Right forelimb (tissue), 1 donor: Measurements from ENCODE around the gene CERT1.
"Not testable (repeated sequence)": the region's sequence is repeated elsewhere in the genome, so short reads cannot be mapped to it uniquely, and the experiment has no call there.

ENCODE experiments used
- DNase-seq: peaks from one replicate; pipeline ENCODE4 v3.0.0-alpha.2; 2018

CERT1 gene

DNA sequence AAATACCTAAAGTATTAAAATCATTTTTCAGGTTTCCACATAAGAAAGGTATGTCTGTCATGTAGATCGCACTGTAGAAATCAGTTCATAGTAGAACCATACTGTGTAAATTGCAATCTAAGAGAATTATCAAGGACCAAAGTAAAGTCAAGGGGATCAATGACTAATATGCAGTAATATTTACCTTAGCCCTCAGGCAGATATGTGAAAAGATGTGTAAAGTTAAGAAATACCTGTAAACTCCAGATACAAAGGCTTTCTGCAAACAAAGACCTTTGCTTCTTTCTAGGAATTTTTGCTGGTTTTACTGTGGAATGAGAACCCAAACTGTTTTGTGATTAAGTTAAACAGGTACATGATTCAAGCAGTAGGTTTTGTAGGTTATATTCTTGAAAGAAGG is 11.8 kb upstream of the CERT1 start:
- no peak for DNase-seq

DNA sequence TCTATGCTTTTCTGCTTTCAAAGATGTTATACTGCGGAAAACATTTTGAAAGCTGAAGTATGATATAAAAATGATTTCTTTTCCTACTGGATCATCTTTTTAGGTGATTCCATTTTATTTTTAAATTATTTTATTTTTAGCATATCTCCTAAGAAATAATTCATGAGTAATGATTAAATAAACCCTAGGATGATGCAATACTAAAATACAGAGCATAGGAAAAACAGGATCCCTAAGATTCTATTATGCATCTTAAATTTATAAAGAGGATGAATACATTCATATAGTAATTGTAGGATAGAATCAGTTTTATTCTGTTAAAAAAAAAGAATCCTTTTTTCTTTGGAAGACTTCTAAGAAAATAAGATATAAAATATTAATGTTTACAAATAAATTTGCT is 11.1 kb upstream of the CERT1 start:
- DNase-seq: no peak

DNA sequence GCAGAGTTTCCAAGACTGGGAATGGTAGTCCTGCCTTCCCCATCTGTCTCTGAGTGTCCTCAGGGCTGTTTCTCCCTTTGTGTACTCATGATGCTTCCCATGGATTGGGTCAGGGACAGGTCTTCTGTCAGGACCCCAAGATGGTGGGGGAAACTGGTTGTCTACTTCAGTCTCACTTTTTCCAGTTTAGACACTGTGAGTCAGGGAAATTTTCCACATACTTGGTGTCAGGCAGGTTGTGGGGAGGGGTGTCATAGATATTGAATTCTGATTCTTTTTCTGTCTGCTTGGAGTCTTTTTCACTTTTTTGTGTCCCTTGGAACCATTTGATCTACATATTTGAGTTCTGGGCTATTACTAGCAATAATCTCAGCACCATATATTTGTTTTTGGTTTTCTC is 10.6 kb upstream of the CERT1 start:
- DNase-seq: no peak

DNA sequence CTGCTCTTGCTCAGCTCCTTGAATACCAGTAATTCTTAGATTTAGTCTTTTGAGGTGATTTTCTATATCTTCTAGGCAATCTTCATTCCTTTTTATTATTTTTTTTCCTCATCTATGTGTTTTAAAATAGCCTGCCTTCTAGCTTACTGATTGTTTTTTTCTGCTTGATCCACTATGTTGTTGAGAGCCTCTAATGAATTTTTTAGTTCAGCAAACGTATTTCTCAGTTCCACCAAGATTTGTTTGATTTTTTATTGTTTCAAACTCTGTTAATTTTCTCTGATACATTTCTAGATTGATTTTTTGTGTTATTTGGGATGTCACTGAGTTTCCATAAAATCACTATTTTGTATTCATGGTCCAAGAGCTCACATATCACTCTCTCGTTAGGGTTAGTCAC is 9.8 kb upstream of the CERT1 start:
- DNase-seq: no peak

DNA sequence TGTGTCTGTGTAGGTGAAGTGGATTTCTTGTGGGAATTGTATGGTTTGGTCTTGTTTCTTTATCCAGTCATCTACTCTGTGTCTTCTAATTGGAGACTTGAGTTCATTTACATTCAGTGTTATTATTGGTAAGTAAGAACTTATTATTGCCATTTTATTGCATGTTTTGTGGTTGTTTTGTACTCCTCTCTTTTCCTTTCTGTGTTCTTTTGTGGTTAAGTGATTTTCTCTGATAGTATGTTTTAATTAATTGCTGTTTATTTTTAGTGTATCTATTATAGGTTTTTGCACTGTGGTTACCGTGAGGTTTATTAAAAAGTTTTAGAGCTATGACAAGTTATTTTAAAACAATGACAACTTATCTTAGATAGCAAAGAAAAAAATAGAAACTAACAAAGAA is 8.3 kb upstream of the CERT1 start:
- DNase-seq: no peak

DNA sequence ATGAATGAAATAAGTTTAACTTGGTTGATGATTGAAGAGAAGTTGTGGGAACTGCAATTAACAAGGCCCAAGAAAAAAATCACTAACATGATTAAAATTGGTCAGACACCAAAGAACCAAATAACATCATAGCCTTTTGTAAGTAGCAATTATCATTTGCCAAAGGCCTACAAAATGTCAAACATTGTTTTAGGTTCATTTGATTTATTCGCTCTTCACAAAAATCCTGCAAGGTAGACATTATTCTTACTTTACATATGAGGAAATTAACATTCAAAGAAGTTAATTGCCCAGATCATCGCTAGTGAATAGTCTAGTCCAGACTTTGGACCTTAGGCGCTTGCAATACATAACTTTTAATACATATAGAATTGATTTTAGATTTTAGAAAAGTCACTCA is 2.9 kb upstream of the CERT1 start:
- DNase-seq: no peak

DNA sequence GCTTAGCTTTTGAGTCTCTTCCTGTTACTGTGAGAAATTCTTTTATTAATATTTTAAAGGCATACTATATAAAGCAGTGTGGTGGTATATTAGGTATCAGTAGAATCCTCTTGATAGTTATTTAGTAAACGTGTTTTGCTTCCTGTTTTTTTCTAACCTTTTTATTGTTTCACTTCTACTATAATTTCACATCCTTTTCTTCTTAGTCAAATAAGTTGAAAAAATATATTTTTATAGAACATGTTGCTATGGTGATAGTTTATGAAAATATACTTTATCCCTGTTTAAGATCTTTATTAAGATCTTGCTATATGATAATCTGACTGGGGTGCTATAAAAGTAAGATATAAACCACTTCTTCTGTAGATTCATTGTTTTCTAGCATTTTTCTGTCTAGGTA is 2.4 kb upstream of the CERT1 start:
- DNase-seq: no peak

DNA sequence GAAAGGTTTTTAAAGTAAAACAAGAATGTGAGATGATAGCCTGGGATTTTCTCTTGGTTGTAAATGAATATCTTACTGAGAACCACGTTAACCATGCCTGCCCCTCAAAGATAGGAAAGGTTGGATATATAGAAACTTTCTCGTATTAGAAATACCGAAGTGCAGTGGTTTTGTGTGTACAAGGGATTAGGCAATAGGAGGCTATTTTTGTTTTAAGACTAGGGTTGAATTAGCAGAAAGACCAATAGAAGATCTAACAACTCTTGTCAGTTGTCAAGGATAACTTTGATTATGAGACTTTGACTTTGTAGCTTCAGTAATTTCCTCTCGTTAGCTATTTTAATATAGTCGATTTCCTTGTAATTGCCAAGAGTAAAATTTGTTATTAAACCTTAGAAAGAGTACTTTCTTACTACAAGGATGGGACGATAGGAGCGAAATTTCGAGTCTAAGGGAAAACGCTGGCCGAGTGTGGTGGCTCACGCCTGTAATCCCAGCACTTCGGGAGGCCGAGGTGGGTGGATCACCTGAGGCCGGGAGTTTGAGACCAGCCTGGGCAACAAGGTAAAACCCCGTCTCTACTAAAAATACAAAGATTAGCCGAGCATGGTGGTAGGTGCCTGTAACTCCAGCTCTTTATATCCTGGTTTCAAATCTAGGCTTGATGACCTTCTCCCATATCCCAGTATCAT is 1.1 kb upstream of the CERT1 start:
- DNase-seq: no peak

DNA sequence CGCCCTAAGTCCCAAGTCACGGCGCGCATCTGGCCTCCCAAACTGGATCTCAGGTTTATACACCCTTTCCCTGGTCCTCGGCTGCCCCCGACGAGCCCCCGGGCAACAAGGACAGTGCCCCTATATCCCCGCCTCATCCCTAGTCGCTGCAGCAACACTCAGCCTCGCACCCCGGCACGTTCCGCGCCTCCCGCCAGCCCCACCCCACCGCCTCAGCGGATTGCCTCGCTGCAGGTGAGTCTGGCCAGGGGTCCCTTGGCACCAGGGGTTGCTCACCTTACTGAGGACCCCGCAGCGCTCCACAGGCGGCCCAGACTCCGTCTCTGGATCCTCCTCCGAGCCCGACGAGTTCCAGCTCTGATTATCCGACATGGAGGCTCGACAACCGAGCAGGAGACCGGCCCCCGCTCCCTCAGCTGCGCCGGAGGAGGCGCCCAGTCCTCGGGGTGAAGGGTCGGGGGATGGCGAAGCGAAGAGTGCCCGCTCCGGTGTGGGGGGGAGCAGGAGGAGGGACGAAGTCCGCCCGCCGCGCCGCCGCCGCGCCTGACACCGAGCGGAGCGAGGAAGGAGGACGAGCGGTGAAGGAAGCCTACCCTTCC is 494 bp downstream of the CERT1 start:
- DNase-seq: peak; percentile 68

DNA sequence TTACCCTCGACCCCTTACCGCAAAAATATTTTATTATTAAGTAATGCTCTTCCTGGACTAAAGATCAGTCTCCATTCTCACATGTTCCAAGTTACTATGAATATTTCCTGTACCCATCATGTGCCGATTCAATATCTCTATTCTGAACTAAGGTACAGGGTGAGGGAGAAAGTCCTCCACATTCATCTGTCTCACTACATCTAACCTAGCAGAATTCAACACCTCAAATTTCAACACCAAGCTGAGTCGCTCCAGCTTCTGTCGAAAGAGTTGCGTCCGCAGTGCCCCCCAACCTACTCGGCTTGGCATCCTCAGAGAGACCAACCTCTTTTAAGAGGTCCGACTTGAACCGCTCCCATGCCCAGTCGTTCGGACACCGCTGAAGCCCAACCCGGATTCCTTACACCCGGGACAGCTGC is 1.0 kb downstream of the CERT1 start:
- no peak for DNase-seq

DNA sequence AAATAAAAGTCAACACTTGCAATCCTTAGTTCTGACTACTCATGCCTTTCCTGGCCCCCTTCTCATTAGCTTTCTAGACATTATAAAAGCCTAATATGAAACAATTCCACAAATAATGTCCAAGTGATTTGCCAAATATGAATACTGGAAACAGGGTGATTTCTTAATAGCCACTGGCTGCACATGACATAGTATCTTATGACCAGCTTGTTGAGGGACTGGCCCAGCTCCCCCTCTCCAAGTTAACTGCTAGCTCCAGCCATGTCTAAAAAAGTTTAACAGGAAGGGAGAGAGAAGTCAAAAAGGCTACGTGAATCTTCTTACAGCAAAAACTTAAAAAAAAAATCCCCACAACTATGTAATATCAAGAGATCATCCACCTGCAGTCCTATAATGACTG is 1.5 kb downstream of the CERT1 start:
- no peak for DNase-seq

DNA sequence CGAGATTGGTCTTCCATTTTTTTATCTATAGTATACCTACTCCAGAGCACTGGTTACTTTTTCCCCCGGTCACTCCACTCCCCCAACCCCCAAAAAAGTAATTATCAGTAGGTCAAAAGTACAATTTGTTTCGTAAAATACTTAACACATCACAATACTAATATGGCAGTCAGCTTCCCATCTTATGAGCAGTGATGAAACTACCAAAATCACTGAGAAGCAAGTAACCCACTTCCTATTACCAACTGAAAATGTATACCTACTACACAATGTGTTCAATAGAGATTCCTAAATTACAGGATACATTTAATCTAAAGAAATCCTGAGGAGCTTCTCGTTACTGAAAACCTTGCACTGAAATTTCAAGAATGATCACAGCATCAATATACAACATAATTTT is 1.9 kb downstream of the CERT1 start:
- no peak for DNase-seq

DNA sequence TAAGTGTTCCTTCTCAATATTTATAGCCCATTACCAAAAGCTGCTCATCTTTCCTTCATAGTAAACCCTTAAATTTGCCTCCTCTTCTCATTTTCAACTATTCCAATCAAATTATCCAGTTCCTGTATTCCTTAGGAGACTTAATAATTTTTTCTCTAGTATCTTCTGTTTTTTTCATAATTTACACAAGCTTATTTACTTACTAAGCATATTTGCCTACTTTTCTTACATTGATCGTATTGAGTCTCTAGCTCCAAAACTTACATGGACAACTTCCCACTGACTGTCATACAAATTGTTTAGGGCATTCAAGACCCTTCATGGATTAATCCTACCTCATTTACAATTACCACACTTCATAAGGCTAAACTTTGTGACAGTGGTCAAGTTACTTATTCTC is 3.6 kb downstream of the CERT1 start:
- no peak for DNase-seq

DNA sequence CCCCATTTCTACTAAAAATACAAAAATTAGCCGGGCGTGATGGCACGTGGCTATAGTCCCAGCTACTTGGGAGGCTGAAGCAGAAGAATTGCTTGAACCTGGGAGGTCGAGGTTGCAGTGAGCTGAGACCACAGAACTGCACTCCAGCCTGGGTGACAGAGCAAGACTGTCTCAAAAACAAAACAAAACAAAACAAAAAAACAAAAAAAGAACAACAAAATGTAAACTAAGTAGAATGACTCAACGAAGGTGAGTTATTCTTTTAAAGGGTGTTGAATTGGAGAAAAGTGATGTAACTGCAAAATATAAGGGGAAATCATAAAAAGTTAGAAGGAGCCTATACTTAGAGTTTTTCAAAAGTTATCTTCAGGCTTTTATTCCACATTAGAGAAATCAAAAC is 6.3 kb downstream of the CERT1 start:
- not testable (repeated sequence) for DNase-seq

DNA sequence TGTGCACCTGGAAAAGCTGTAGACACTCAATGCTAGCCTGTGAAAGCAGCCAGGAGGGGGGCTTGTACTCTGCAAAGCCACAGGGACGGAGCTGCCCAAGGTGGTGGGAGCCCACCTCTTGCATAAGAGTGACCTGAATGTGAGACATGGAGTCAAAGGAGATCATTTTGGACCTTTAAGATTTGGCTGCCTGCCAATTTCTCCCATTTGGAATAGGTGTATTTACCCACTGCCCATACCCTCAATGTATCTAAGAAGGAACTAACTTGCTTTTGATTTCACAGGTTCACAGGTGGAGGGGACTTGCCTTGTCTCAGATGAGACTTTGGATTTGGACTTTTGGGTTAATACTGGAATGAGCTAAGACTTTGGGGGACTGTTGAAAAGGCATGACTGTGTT is 12.6 kb downstream of the CERT1 start:
- not testable (repeated sequence) for DNase-seq

DNA sequence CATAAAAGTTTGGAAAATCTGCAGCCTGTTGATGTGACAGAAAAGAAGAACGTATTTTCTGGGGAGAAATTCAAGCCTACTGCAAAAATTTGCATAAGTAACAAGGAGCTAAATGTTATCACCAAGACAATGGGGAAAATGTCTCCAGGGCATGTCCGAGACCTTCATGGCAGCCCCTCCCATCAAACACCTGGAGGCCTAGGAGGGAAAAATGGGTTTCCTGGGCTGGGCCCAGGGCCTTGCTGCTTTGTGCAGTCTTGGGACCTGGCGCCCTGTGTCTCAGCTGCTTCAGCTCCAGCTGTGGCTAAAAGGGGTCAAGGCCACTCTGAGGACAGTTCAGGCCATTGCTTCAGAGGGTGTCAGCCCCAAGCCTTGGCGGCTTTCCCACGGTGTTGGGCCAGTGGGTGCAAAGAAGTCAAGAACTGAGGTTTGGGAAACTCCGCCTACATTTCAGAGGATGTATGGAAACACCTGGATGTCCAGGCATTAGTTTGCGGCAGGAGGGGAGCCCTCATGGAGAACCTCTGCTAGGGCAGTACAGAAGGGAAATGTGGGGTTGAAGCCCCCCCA is 13.1 kb downstream of the CERT1 start:
- DNase-seq: no peak

DNA sequence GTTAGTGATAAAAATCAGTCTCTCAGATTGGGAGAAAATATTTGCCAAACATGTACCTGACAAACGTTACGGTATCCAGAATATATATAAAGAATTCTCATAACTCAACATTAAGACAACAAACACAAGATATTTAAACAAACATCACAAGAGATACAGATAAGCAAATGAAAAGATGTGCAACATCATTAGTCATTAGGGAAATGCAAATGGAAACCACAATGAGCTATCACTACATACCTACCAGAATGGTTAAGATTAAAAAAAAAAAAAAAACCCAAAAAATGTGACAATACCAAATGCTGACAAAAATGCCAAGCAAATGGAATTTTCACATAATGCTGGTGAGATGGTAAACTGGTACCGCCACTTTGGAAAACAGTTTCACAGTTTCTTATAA is 15.4 kb downstream of the CERT1 start:
- no peak for DNase-seq

DNA sequence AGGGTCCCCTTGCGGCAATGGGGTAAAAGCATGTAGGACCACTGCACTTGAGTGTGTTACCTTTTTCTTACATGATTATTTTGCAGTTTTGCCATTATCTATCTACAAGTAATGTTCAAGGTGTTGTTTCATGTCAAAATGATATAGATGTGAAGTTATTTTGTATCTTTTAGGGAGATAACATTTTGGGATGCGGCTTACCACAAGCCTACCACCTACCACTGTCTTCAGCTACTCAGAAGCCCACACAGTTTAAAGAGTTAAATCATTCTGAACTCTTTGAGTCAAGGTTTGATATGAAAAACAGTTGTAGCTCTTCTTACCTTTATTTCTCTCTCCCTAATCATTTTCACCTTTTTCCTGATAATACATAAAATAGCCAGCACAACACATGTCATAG is 19.8 kb downstream of the CERT1 start:
- no peak for DNase-seq

DNA sequence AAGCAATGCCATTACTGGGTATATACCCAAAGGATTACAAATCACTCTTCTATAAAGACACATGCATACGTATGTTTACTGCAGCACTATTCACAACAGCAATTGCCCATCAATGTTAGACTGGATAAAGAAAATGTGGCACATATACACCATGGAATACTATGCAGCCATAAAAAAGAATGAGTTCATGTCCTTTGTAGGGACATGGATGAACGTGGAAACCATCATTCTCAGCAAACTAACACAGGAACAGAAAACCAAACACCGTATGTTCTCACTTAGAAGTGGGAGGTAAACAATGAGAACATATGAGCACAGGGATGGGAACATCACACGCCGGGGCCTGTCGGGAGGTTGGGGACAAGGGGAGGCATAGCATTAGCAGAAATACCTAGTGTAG is 21.6 kb downstream of the CERT1 start:
- DNase-seq: not testable (repeated sequence)

DNA sequence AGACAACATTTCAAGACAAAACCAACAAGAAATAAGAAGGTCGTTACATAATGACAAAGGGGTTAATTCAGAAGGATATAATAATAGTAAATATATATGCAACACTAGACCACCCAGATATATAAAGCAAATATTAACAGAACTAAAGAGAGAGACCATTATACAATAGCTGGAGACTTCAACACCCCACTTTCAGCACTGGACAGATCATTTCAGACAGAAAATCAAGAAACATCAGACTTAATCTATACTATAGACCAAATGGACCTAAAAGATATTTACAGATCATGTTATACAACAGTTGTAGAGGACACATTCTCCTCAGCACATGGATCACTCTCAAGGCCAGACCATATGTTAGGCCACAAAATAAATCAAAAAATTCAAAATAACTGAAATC is 26.8 kb downstream of the CERT1 start:
- no peak for DNase-seq

DNA sequence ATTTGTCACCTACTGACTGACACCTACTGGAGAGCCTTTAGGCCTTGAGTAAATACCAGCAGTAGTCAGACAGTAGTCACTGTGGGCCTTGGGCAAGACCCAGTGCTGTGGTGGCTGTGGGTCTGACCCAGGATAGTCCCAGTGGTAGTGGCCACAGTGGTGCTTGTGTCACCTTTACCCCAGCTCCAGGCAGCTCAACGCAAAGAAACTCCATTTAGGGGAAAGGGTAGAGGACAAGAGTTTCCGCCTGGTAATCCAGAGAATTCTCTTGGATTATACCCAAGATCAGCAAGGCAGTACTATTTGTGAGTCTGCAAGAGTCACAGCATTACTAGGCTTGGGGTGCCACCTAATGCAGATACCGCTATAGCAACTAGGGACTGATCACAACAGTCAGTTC is 28.9 kb downstream of the CERT1 start:
- DNase-seq: no peak

DNA sequence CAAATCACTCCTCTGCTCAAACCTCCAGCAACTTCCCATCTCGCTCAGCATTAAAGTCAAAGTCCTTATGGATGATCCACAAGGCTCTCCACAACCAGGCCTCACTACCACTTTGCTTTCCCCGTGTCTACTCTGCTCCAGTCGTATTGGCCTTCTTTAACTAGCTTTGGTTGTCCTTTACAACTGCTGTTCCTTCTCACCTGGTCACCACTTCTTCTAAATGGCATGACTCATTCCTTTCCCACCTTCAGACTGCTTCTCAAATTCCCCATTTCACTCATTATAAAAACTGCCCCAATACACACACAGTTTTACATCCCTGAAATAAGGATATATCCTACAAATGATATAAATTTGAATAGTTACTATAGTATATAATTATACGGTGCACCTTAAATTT is 30.4 kb downstream of the CERT1 start:
- no peak for DNase-seq

DNA sequence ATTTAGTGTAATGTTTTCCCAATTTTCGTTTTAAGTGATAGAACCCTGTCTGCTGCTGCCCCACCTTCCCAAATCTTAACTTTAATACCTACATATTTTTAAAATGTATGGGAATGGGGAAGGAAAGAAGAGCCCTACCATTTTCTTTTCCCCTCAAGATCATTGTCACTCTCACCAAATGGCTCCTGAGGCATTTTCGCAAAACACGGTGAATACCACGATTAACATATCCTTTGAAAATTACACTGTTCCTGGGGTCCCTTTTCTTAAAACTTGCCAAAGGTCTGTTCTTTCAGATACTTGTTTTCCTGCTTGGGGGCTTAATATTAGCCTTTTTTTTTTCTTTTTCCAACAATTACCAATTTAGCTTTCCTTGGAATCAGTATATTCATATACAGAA is 36.1 kb downstream of the CERT1 start:
- no peak for DNase-seq

DNA sequence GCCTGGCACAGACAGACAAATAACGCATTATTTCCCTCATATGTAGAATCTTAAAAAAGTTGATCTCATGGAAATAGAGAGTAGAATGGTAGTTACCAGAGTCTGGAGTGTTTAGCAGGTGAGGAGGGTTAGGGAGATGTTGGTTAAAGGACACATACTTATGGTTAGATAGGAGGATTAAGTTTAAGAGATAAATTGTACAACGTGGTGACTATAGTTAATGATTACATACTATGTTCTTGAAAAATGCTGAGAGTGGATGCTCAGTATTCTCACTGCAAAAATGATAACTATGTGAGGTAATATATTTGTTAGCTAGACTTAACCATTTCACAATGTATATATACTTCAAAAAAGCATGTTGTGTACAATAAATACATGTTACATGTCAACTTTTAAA is 38.0 kb downstream of the CERT1 start:
- DNase-seq: no peak

DNA sequence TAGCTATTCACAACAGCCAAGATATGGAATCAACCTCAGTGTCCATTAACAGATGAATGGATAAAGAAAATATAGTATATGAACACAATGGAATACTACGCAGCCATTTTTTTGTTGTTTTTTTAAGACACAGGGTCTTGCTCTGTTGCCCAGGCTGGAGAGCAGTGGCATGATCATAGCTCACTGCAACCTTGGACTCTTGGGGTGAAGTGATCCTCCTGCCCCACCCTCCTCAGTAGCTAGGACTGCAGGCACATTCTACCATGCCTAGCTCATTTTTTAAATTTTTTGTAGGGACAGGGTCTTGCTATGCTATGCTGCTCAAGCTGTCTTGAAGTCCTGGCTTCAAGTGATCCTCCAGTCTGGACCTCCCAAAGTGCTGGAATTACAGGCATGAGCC is 38.5 kb downstream of the CERT1 start:
- no peak for DNase-seq
